Psoas muscle (tissue), 7 donors: ENCODE data around the gene RPAP3. TPM values are rescaled to one million over a fixed set of nuclear protein-coding genes. Genes with fewer than 3 reads are reported as not detected.

Source experiments
- polyA plus RNA-seq, 3 donors: library from polyadenylated mRNA; stranded (reverse); fragments of 200-250 nt; gene quantifications; one replicate each; pipeline ENCODE4 v1.2.3, GENCODE V29; 2013
- total RNA-seq, 4 donors: library from RNA; stranded (reverse); fragmentation: NEBNext Ultra II Directional in 2 of 4; extraction: Animal tissue kit (Norgen Biotek cat#: 25700) in 2 of 4; gene quantifications; one replicate each; pipeline versions ENCODE4 v1.2.1 to v1.2.4, GENCODE V29; 2021 to 2023
- donor health status: healthy with polysubstance abuse.
- donor health status: DM: no; HTN: no; CAD: no; lungs with moderate emphysema.
- donor health status: Bipolar disorder and iron deficiency.
- donor health status: healthy.
- donor health status: DM: no; HTN: no; CAD: no.
- donor health status: DM: no; HTN: no; CAD: no.
- donor health status: DM: yes; HTN: yes; CAD: no.

Gene RPAP3
- total and polyA plus RNA-seq, 7 donors = 18.8 to 43.2 (median 26.4) TPM

Other genes with a start within 250 kb of the RPAP3 start
- under 1 TPM in 2 of 4 donors, not detected in 2; 0.13 to 0.15 TPM for gene ENDOU, start 19.5 kb upstream of the RPAP3 start, total RNA-seq
- under 1 TPM in 2 of 3 donors, not detected in 1; 0.25 to 0.82 TPM for gene ENDOU, start 19.5 kb upstream of the RPAP3 start, polyA plus RNA-seq
- 10 to 100 TPM in 2 of 4 donors, 1 to 10 TPM in 2; 5.1 to 28.8 (median 11.7) TPM for gene RAPGEF3, start 52.9 kb upstream of the RPAP3 start, total RNA-seq
- 10 to 100 TPM; 11.7 to 29.9 (median 15.0) TPM for gene RAPGEF3, start 52.9 kb upstream of the RPAP3 start, polyA plus RNA-seq
- 10 to 100 TPM; 21.8 to 28.7 (median 27.3) TPM for gene SLC48A1, start 67.2 kb upstream of the RPAP3 start, total RNA-seq
- 10 to 100 TPM; 12.7 to 23.5 (median 19.6) TPM for gene SLC48A1, start 67.2 kb upstream of the RPAP3 start, polyA plus RNA-seq
- 10 to 100 TPM; 21.4 to 27.8 (median 23.5) TPM for gene HDAC7, start 113.9 kb upstream of the RPAP3 start, total RNA-seq
- gene HDAC7, start 113.9 kb upstream of the RPAP3 start, polyA plus RNA-seq = 10 to 100 TPM; 11.0 to 25.2 (median 13.6) TPM
- 1 to 10 TPM; 2.5 to 6.1 (median 4.5) TPM for gene VDR, start 199.0 kb upstream of the RPAP3 start, total RNA-seq
- gene VDR, start 199.0 kb upstream of the RPAP3 start, polyA plus RNA-seq = 1 to 10 TPM in 1 of 3 donors, under 1 TPM in 2; 0.62 to 3.0 (median 0.74) TPM